CD4-positive, alpha-beta T cell treated with Interleukin-6 at 100 ng/mL for 8 hours (primary cell): Measurements from ENCODE around the gene MME.
"Not testable (repeated sequence)": the region's sequence is repeated elsewhere in the genome, so short reads cannot be mapped to it uniquely, and the experiment has no call there.

Experiments used
- DNase-seq: peaks from one replicate; pipeline ENCODE4 v3.0.0-alpha.2; 2020; ENCODE audit warnings: mixed read lengths, low spot score

MME gene

DNA sequence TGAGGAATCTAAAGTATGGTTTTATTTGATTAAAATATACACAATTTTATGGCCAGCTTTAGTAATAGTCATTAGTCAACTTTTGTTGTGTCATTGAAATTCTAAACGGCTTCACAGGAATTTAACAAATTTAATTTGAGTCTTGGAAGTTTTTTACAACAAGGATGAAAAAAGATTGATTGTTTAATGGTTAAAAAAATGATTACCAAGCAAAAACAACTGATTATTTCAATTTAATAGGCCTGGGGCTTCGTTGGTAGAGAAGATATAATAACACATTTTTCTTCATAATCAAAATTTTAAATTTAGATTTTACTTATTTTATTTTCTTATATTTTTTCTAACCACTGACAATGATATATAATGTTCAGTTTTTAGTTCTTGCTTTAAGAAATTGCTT lies 4.4 kb downstream of the MME start:
- no peak for DNase-seq

DNA sequence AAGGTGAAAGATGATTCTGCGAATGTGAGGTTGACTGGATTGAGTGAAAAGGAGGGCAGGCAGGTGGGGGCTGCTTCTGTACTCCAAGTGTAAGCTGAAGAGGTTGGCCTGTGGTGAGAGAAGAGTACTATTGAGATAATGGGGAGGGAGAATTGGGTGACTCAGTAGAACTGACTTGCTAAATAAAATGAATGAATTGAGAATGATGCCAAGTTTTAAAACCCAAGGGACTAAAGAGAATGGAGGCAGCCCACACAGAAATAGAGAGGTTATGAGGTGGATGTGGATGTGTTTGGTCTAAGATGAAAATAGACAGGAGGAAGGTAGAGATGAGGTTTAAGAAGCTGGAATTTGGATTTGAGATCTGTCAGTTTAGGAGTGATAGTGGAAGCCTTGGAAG lies 5.9 kb downstream of the MME start:
- DNase-seq, result no peak

GRCh38 chr3:155088706-155089345 lies 8.7 kb downstream of the MME start:
- DNase-seq, result no peak

DNA sequence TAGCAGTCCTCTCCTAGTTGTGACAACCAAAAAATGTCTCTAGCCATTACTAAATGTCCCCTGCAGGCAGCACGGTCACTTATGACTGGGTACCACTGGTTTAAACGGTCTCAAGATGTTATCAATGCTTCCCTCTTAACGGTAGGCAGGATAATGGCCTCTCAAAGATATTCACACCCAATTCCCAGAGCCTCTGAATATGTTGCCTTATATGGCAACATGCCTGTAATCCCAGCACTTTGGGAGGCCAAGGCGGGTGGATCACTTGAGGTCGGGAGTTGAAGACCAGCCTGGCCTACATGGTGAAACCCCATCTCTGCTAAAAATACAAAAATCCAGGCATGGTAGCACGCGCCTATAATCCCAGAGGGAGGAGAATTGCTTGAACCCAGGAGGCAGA lies 9.4 kb downstream of the MME start:
- DNase-seq, result no peak

GRCh38 chr3:155093261-155093660 lies 13.1 kb downstream of the MME start:
- no peak for DNase-seq

GRCh38 chr3:155096303-155097008 lies 16.3 kb downstream of the MME start:
- no peak for DNase-seq

DNA sequence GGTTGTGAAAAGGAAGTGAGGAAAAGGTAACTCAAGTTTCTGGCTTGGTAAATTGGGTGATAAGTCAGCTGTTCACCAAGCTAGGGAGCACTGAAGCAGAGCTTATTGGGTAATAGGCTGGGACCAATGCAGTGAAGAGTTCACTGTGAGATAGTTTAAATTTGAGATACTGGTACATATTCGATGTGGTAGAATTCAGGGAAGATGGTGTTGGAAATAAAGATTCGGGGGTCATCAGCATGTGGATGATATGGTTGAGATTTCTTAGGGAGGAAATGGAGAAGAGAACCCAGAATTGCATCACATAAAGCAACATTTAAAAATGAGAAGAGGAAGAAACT lies 16.9 kb downstream of the MME start:
- no peak for DNase-seq

DNA sequence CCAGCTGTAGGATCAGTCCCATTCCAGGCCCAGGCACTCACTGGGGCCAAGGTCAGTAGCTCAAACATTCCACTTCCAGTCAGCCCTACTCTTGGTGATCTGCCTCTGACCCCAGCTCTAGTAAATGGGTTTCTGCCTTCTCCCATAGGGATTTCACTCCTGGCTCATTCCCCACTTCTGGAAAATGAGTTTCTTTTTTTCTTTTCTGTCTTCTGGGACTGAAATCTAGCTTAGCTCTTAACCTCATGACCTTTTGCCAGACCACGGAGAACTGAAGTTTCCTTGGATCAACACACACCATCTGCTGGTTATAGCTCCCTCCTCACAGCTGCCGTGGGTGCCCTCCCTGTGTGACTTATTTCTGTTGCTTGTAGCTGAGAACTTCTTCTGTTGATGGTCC lies 21.3 kb downstream of the MME start:
- no peak for DNase-seq

DNA sequence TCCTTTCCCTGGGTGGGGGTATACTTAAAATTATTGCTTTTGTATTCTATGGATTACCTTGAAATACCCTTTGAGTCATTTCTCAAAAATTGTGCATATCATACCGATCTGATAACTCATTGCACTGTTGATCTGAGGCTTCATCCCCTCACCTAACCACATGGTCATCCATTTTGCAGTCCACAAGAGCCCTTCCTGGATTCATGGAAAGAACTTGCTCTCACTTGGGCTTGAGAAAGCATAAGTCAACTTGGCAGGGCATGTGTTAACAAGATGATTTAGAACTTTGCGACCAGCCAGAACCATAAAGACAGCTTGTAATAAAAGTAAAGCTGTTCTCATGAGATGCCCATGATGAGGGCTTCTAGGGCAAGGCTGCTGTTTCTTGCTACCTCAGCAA lies 22.2 kb downstream of the MME start:
- DNase-seq, result no peak

GRCh38 chr3:155103686-155104085 lies 23.6 kb downstream of the MME start:
- no peak for DNase-seq

DNA sequence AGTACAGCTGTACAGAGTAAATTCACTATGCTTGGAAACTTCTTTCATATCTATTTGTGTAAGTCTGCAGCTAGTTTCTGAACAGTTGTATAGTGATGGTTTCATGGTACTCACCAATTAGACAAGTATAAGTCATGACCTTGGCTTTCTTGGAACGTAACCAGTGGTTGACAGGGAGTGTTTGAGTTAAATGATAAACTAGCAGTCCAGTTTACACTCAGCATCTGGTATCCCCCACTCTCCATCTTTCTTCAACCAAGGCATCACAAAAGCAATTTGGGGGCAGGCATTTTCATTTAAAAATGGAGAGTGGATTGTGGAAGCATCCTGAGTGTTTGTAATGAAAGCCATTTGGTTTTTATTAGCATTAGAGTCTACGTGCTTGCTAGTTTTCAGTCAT lies 26.0 kb downstream of the MME start:
- DNase-seq, result no peak

DNA sequence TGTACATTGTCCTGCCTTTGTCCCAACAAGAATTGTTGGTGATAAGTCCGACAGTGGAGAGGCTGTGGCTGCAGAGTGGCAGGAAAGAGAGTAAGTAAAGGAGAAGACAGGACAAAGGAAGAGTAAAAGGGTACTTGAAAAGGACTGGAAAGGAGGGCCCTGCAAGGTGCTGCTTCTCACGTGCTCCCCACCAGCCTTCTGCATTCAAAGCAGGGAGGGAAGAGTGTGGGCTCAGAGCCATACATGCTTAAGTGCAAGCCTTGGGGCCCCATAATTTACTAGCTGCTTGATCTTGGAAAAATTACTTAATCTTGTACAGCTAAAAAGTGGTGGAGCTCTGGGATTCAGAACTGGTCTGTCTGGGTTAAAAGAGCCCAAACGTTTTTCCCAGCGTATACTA lies 29.9 kb downstream of the MME start:
- DNase-seq, result no peak

GRCh38 chr3:155110996-155111901 lies 31.1 kb downstream of the MME start:
- no peak for DNase-seq

DNA sequence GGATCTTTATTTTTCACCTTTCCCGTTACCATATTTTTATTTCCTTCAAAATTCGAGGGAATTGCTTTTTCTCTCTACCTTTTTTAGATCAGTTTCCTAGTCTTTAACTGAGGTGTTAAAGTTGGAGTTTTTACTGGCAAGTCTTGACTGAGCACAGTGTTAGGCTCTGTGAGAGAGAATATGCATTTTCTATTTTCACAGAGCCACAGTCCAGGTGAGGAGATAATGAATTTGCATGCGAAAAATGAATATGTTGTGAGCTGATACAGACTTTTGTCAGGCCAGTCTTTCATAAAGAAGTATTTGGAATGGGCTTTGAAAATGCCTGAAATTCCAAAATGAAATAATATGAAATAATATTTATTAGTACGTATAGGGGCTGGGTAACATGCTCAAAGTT lies 31.9 kb downstream of the MME start:
- no peak for DNase-seq

DNA sequence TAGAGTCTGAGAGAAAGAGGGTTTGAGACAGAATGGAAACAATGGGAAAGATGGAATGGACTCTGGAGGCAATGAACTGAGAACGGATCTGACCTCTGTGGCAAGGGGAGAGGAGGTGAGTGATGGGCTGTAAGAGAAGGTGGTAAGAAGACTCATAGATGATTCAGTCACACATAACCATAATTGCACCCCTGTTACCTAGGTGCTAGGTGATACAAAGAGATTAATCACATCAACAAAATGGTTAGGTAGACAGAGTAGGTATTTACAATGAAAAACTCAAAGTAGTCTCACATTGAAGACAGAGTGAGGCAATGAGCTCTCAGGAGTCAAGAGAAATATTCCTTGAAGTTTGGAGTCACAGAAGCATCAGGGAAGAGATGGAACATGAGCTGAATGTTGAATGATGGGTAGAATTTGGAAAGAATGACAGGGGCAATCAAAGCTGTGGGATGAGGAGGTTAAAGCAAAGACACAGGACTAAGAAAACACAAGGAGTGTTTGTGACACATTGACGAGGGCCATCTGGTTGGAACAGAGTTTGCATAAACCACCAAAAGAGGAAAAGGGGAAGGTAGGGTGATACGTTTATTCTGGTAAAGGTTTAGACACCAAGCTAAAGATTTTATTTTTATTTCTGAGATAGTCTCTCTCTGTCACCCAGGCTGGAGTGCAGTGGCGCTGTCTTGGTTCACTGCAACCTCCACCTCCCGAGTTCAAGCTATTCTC lies 32.7 kb downstream of the MME start:
- DNase-seq, result no peak

DNA sequence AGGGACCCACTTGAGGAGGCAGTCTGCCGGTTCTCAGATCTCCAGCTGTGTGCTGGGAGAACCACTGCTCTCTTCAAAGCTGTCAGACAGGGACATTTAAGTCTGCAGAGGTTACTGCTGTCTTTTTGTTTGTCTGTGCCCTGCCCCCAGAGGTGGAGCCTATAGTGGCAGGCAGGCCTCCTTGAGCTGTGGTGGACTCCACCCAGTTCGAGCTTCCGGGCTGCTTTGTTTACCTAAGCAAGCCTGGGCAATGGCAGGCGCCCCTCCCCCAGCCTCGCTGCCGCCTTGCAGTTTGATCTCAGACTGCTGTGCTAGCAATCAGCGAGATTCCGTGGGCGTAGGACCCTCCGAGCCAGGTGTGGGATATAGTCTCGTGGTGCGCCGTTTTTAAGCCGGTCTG lies 44.6 kb downstream of the MME start:
- not testable (repeated sequence) for DNase-seq

DNA sequence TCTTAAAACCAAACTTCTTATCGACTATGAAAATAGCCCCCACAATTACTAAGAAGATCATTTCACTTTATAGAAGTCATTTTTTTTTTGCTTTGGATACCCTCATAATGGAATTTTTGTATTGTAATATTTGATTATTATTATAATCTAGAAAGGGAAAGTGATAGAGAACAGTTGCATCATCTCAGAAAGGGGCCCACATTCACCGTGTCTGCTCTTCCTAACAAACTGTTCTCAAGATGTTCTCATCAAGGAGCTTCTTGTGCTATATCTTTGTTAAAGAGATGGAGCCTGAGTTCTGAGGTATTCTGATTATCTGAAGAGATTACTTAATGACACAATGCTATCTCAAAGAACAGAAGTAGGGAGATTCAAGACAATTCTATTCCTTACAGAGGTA lies 49.3 kb downstream of the MME start:
- no peak for DNase-seq

DNA sequence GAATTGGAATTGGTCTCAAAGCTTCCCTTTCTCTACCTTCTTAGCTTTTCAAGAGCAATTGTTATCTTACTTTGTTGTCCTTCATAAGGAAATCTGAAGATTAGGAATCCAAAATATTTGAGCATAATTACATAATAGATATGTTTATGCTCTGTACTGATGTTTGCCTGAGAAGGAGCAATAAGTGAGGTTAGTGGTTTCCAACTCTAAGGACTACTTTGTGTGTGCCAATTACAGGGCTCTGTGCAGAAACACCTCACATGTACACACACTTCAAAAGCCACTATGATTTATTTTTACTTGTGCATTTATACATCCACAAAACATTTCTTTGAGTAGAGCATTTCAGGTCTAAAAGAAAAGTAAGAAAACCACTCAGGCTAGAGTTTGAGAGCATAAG lies 49.9 kb downstream of the MME start:
- DNase-seq, result no peak

GRCh38 chr3:155131104-155131503 lies 51.0 kb downstream of the MME start:
- no peak for DNase-seq

DNA sequence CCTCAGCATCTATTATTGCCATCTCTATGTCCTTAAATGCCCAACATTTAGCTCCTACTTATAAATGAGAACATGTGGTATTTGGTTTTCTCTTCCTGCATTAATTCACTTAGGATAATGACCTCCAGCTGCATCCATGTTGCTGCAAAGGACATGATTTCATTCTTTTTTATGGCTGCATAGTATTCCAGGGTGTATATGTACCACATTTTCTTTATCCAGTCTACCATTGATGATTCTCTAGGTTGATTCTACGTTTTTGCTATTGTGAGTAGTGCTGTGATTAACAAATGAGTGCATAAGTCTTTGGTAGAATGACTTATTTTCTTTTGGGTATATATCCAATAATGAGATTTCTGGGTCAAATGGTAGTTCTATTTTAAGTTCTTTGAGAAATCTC lies 54.2 kb downstream of the MME start:
- DNase-seq, result not testable (repeated sequence)

DNA sequence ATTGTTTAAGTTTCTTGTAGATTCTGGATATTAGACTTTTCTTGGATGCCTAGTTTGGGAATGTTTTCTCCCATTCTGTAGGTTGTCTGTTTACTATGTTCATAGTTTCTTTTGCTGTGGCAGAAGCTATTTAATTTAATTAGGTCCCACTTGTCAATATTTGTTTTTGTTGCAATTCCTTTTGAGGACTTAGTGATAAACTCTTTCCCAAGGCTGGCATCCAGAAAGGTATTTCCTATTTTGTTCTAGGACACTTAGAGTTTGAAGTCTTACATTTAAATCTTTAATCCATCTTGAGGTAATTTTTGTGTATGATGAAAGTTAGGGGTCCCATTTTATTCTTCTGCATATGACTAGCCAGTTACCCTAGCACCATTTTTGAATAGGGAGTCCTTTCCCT lies 54.9 kb downstream of the MME start:
- DNase-seq, result no peak

DNA sequence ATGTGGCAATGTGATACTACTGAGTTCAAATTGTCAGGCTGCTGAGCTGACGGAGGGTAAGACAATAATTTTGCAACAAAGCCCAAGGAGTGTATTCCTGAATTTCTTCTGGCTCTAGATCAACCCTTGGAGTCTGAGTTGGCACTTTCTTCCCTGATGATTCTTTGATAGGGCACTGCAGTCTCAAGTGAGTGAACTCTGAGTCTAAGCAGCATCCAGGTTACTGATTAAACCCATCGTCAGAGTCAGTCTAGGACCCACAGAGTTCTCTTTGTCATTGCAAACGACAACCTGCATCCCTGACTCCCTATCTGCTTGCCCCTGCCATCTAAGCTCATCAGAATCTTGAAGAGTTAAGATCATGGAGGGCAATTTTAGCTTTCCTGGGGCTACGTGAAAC lies 58.6 kb downstream of the MME start:
- no peak for DNase-seq

- DNase-seq, result no peak
Observed at GRCh38 chr3:155147588-155147987, 67.5 kb downstream of the MME start.
